OCI-LY1 (cell line): Measurements from ENCODE around the gene TTYH3.

Experiments used
- H2AFZ ChIP-seq: fragments of 200-600 bp; sonication (generic), shearing (Covaris generic); 2 replicates; pipeline ENCODE4 v1.6.0; 2014; ENCODE audit warnings: antibody characterized with exemption, mild to moderate bottlenecking, low read length
- H3F3A ChIP-seq: fragments of 200-600 bp; sonication (generic), shearing (Covaris generic); 2 replicates; pipeline ENCODE4 v1.6.0; 2014; ENCODE audit warnings: mild to moderate bottlenecking, antibody characterized with exemption, low read length, moderate library complexity; ENCODE audit not compliant: insufficient read depth
- H3K27ac ChIP-seq: fragments of 200-600 bp; sonication (generic); 2 replicates; pipeline ENCODE4 v1.5.1; 2014; ENCODE audit warnings: low read length, mixed run types, mild to moderate bottlenecking, low read depth; ENCODE audit not compliant: poor library complexity, severe bottlenecking
- H3K27me3 ChIP-seq: fragments of 200-600 bp; sonication (generic); 2 replicates; pipeline ENCODE4 v1.6.0; 2014; ENCODE audit warnings: antibody characterized with exemption, mild to moderate bottlenecking, low read length, moderate library complexity; ENCODE audit not compliant: insufficient read depth
- H3K36me3 ChIP-seq: fragments of 200-600 bp; sonication (generic); 2 replicates; pipeline ENCODE4 v1.6.1; 2014; ENCODE audit warnings: mild to moderate bottlenecking, antibody characterized with exemption, low read length, moderate library complexity, mixed read lengths; ENCODE audit not compliant: insufficient read depth
- H3K4me1 ChIP-seq: fragments of 200-600 bp; sonication (generic); 2 replicates; pipeline ENCODE4 v1.5.1; 2014; ENCODE audit warnings: mild to moderate bottlenecking, low read length, moderate library complexity; ENCODE audit not compliant: insufficient read depth, severe bottlenecking
- H3K4me2 ChIP-seq: fragments of 200-600 bp; sonication (generic), shearing (Covaris generic); 2 replicates; pipeline ENCODE4 v1.6.1; 2014; ENCODE audit warnings: low read length
- H3K4me3 ChIP-seq: fragments of 200-600 bp; sonication (generic); 2 replicates; pipeline ENCODE4 v1.5.1; 2014; ENCODE audit warnings: low read length, low read depth, mild to moderate bottlenecking, mixed read lengths; ENCODE audit not compliant: poor library complexity, severe bottlenecking
- H3K79me2 ChIP-seq: fragments of 200-600 bp; shearing (Covaris generic); 2 replicates; pipeline ENCODE4 v1.6.1; 2016; ENCODE audit warnings: mixed run types, low read length, mixed read lengths; ENCODE audit not compliant: insufficient read depth
- H3K9ac ChIP-seq: fragments of 200-600 bp; sonication (generic), shearing (Covaris generic); 2 replicates; pipeline ENCODE4 v1.6.1; 2014; ENCODE audit warnings: mild to moderate bottlenecking, low read length, mixed read lengths
- H3K9me2 ChIP-seq: fragments of 200-600 bp; sonication (generic), shearing (Covaris generic); 2 replicates; pipeline ENCODE4 v1.6.1; 2014; ENCODE audit warnings: low read depth, mild to moderate bottlenecking, low read length, mixed read lengths
- H3K9me3 ChIP-seq: fragments of 200-600 bp; shearing (Covaris generic); 2 replicates; pipeline ENCODE4 v1.6.1; 2014; ENCODE audit warnings: low read length, mixed read lengths
- H4K20me1 ChIP-seq: fragments of 200-600 bp; sonication (generic), shearing (Covaris generic); 2 replicates; pipeline ENCODE4 v1.6.0; 2016; ENCODE audit warnings: mild to moderate bottlenecking, low read length; ENCODE audit not compliant: insufficient read depth
- CTCF ChIP-seq: fragments of 200-600 bp; sonication (generic), shearing (Covaris generic); IDR thresholded peaks from 2 replicates; pipeline ENCODE4 v1.5.1; 2017; ENCODE audit warnings: mild to moderate bottlenecking, antibody characterized with exemption, low read length, moderate library complexity, mixed read lengths
- EZH2 ChIP-seq: fragments of 200-600 bp; sonication (generic), shearing (Covaris generic); IDR thresholded peaks from 2 replicates; pipeline ENCODE4 v1.8.0; 2017; ENCODE audit warnings: borderline replicate concordance, mixed run types, mild to moderate bottlenecking, antibody characterized with exemption, low read length, moderate library complexity, mixed read lengths

TTYH3 gene

GRCh38 chr7:2637066-2637471, 5.3 kb downstream of the TTYH3 start:
- Histone ChIP-seq H3K9me2 (no peaks in the 10 kb centered on the region), H2AFZ (no peak overlapping the region), H3K9ac (no peak overlapping the region), H3K79me2 (no peaks in the 10 kb centered on the region), H3K27ac (no peak overlapping the region), H3K9me3 (no peaks in the 10 kb centered on the region), H3K27me3 (peaks cover 18% of the 10 kb centered on the region; the same call in 1 of the 2 replicates), H3K4me1 (peaks cover 27% of the 10 kb centered on the region), H3F3A (no peaks in the 10 kb centered on the region), H3K36me3 (no peaks in the 10 kb centered on the region), H3K4me2 (no peak overlapping the region), H4K20me1 (no peaks in the 10 kb centered on the region), H3K4me3 (no peak overlapping the region)
- no peak for TF ChIP-seq CTCF
- TF ChIP-seq EZH2 = no peak

- H3K79me2 ChIP-seq = no peaks in the 10 kb centered on the region
- H3K4me1 ChIP-seq = peaks cover 21% of the 10 kb centered on the region
- H3K4me3 ChIP-seq = no peak overlapping the region
- no peaks in the 10 kb centered on the region for H3K36me3 ChIP-seq
- no peak overlapping the region for H3K4me2 ChIP-seq
- no peaks in the 10 kb centered on the region for H3K9me3 ChIP-seq
- no peak overlapping the region for H3K27ac ChIP-seq
- H3F3A ChIP-seq = no peaks in the 10 kb centered on the region
- no peaks in the 10 kb centered on the region for H3K9me2 ChIP-seq
- peaks cover 18% of the 10 kb centered on the region; the same call in 1 of the 2 replicates for H3K27me3 ChIP-seq
- H4K20me1 ChIP-seq = no peaks in the 10 kb centered on the region
- TF ChIP-seq CTCF = no peak
- TF ChIP-seq EZH2 = no peak
- no peak overlapping the region for H3K9ac ChIP-seq
- no peak overlapping the region for H2AFZ ChIP-seq
These were observed 5.9 kb downstream of the TTYH3 start for GRCh38 chr7:2637505-2638223.

- no peaks in the 10 kb centered on the region for H3K9me2 ChIP-seq
- H4K20me1 ChIP-seq = no peaks in the 10 kb centered on the region
- TF ChIP-seq CTCF (no peak), EZH2 (no peak)
- H2AFZ ChIP-seq = no peak overlapping the region
- peaks cover 15% of the 10 kb centered on the region for H3K4me1 ChIP-seq
- H3K27ac ChIP-seq = no peak overlapping the region
- no peaks in the 10 kb centered on the region for H3K36me3 ChIP-seq
- no peaks in the 10 kb centered on the region for H3K79me2 ChIP-seq
- H3K9ac ChIP-seq = no peak overlapping the region
- H3K4me3 ChIP-seq = no peak overlapping the region
- no peak overlapping the region for H3K4me2 ChIP-seq
- peaks cover 18% of the 10 kb centered on the region; the same call in 1 of the 2 replicates for H3K27me3 ChIP-seq
- no peaks in the 10 kb centered on the region for H3F3A ChIP-seq
- H3K9me3 ChIP-seq = no peaks in the 10 kb centered on the region
These were observed 6.6 kb downstream of the TTYH3 start for GRCh38 chr7:2638224-2638991.
